SK-N-SH treated with all-trans-retinoic acid at 6 μM for 48 hours (cell line): ENCODE measurements around the gene GIMAP5.
"Not testable (repeated sequence)": the region's sequence is repeated elsewhere in the genome, so short reads cannot be mapped to it uniquely, and the experiment has no call there.

Experiments
- ATAC-seq: fragments of 200-7000 bp; cut with Tn5 transposase; 3 replicates; pipeline ENCODE4 v1.9.1; 2020; ENCODE audit warnings: mild to moderate bottlenecking, moderate library complexity
- ARNTL ChIP-seq: fragments of 450-650 bp; formaldehyde crosslinking; IDR thresholded peaks from 2 replicates; pipeline ENCODE4 v1.5.0; 2020; ENCODE audit warnings: low read depth, mild to moderate bottlenecking, moderate library complexity, borderline replicate concordance
- BACH2 ChIP-seq: fragments of 250-450 bp; sonication (Bioruptor Pico); IDR thresholded peaks from 2 replicates; pipeline ENCODE4 v1.9.0; 2021; ENCODE audit warnings: mild to moderate bottlenecking, borderline replicate concordance
- CREB5 ChIP-seq: fragments of 250-450 bp; sonication (Bioruptor Pico); IDR thresholded peaks from 2 replicates; pipeline ENCODE4 v1.5.1; 2020; ENCODE audit warnings: low read depth, mild to moderate bottlenecking, moderate library complexity
- CSDC2 ChIP-seq: fragments of 250-450 bp; sonication (Bioruptor Pico); IDR thresholded peaks from 2 replicates; pipeline ENCODE4 v1.5.0; 2020; ENCODE audit warnings: mild to moderate bottlenecking, moderate library complexity
- CSRNP3 ChIP-seq: fragments of 250-450 bp; sonication (Bioruptor Pico); IDR thresholded peaks from 2 replicates; pipeline ENCODE4 v1.5.1; 2021; ENCODE audit warnings: mild to moderate bottlenecking, moderate library complexity
- GLIS3 ChIP-seq: fragments of 250-450 bp; sonication (Bioruptor Pico); IDR thresholded peaks from 2 replicates; pipeline ENCODE4 v1.5.0; 2020; ENCODE audit warnings: mild to moderate bottlenecking, moderate library complexity
- ISL1 ChIP-seq: fragments of 250-450 bp; sonication (Bioruptor Pico); IDR thresholded peaks from 2 replicates; pipeline ENCODE4 v2.1.2; 2022; ENCODE audit warnings: mild to moderate bottlenecking, moderate library complexity
- OSR1 ChIP-seq: fragments of 250-450 bp; sonication (Bioruptor Pico); IDR thresholded peaks from 2 replicates; pipeline ENCODE4 v1.8.0; 2022; ENCODE audit warnings: moderate library complexity, mild to moderate bottlenecking, inconsistent platforms
- PATZ1 ChIP-seq: fragments of 250-450 bp; sonication (Bioruptor Pico); IDR thresholded peaks from 2 replicates; pipeline ENCODE4 v1.8.0; 2020; ENCODE audit warnings: mild to moderate bottlenecking, moderate library complexity, borderline replicate concordance
- POU6F1 ChIP-seq: fragments of 250-450 bp; sonication (Bioruptor Pico); IDR thresholded peaks from 2 replicates; pipeline ENCODE4 v1.8.0; 2021; ENCODE audit warnings: low read depth, mild to moderate bottlenecking, moderate library complexity, borderline replicate concordance
- PPARA ChIP-seq: fragments of 250-450 bp; sonication (Bioruptor Pico); IDR thresholded peaks from 2 replicates; pipeline ENCODE4 v1.5.0; 2020; ENCODE audit warnings: mild to moderate bottlenecking, borderline replicate concordance
- RARB ChIP-seq: fragments of 250-450 bp; sonication (Bioruptor Pico); IDR thresholded peaks from 2 replicates; pipeline ENCODE4 v1.8.0; 2021; ENCODE audit warnings: mild to moderate bottlenecking, moderate library complexity
- SNAI2 ChIP-seq: fragments of 250-450 bp; sonication (Bioruptor Pico); IDR thresholded peaks from 2 replicates; pipeline ENCODE4 v1.5.0; 2020; ENCODE audit warnings: mild to moderate bottlenecking, moderate library complexity
- TCF4 ChIP-seq: fragments of 250-450 bp; sonication (Bioruptor Pico); IDR thresholded peaks from 2 replicates; pipeline ENCODE4 v1.8.0; 2021; ENCODE audit warnings: mild to moderate bottlenecking, moderate library complexity, borderline replicate concordance
- TOX ChIP-seq: fragments of 250-450 bp; sonication (Bioruptor Pico); IDR thresholded peaks from 2 replicates; pipeline ENCODE4 v1.8.0; 2021; ENCODE audit warnings: mild to moderate bottlenecking, moderate library complexity, borderline replicate concordance
- TSHZ2 ChIP-seq: fragments of 250-450 bp; sonication (Bioruptor Pico); IDR thresholded peaks from 2 replicates; pipeline ENCODE4 v1.5.0; 2020; ENCODE audit warnings: mild to moderate bottlenecking, moderate library complexity
- ZC3H10 ChIP-seq: fragments of 250-450 bp; sonication (Bioruptor Pico); IDR thresholded peaks from 2 replicates; pipeline ENCODE4 v1.5.1; 2021; ENCODE audit warnings: mild to moderate bottlenecking, moderate library complexity
- ZNF565 ChIP-seq: fragments of 450-650 bp; formaldehyde crosslinking; conservative IDR thresholded peaks from 2 replicates; pipeline ENCODE4 v1.5.0; 2020; ENCODE audit warnings: low read depth, mild to moderate bottlenecking, moderate library complexity
- ZNF70 ChIP-seq: fragments of 450-650 bp; formaldehyde crosslinking; IDR thresholded peaks from 2 replicates; pipeline ENCODE4 v1.5.0; 2020; ENCODE audit warnings: mild to moderate bottlenecking, moderate library complexity
- ZNF8 ChIP-seq: fragments of 450-650 bp; formaldehyde crosslinking; IDR thresholded peaks from 2 replicates; pipeline ENCODE4 v1.5.0; 2020; ENCODE audit warnings: mild to moderate bottlenecking, moderate library complexity

The GIMAP5 gene

GRCh38 chr7:150759479-150759878, 22.3 kb downstream of the GIMAP5 start:
- no peak for ATAC-seq
- TF ChIP-seq POU6F1 (CRISPR knock-in tag), result no peak
- TF ChIP-seq OSR1 (CRISPR knock-in tag), result no peak
- TF ChIP-seq BACH2 (CRISPR knock-in tag), result no peak
- TF ChIP-seq GLIS3, result no peak
- no peak for TF ChIP-seq PATZ1 (CRISPR knock-in tag)
- no peak for TF ChIP-seq TOX (CRISPR knock-in tag)
- TF ChIP-seq TSHZ2 (CRISPR knock-in tag), result no peak
- no peak for TF ChIP-seq PPARA
- TF ChIP-seq ARNTL (CRISPR knock-in tag), result no peak
- no peak for TF ChIP-seq SNAI2 (CRISPR knock-in tag)
- no peak for TF ChIP-seq CSDC2 (CRISPR knock-in tag)
- no peak for TF ChIP-seq RARB (CRISPR knock-in tag)
- TF ChIP-seq ZNF70, result no peak
- TF ChIP-seq ZC3H10 (CRISPR knock-in tag), result no peak
- TF ChIP-seq CREB5 (CRISPR knock-in tag), result no peak
- TF ChIP-seq ZNF565 (CRISPR knock-in tag), result no peak

- TF ChIP-seq TCF4 (CRISPR knock-in tag), result no peak
- TF ChIP-seq ZNF8 (CRISPR knock-in tag), result no peak
- no peak for TF ChIP-seq BACH2 (CRISPR knock-in tag)
- no peak for TF ChIP-seq CSRNP3
- TF ChIP-seq SNAI2 (CRISPR knock-in tag), result no peak
- ATAC-seq, result no peak
Observed at GRCh38 chr7:150766334-150766709, 29.1 kb downstream of the GIMAP5 start.

- TF ChIP-seq ISL1 (CRISPR knock-in tag) (no peak), ZC3H10 (CRISPR knock-in tag) (no peak), RARB (CRISPR knock-in tag) (no peak), TCF4 (CRISPR knock-in tag) (no peak), GLIS3 (no peak)
- no peak for ATAC-seq
Observed at GRCh38 chr7:150769768-150770167, 32.5 kb downstream of the GIMAP5 start.

GRCh38 chr7:150774131-150774530, 36.9 kb downstream of the GIMAP5 start:
- ATAC-seq, result not testable (repeated sequence)
